ENCODE measurements around the gene CYREN.
"Not testable (repeated sequence)": the region's sequence is repeated elsewhere in the genome, so short reads cannot be mapped to it uniquely, and the experiment has no call there.

Gene CYREN

GRCh38 chr7:135175931-135176330 is 5.4 kb upstream of the CYREN start:
- no peak for DNase-seq

- DNase-seq = no peak
These were observed 4.4 kb upstream of the CYREN start for GRCh38 chr7:135174941-135175340.

- DNase-seq = not testable (repeated sequence)
These were observed 3.4 kb upstream of the CYREN start for GRCh38 chr7:135173916-135174315.

GRCh38 chr7:135171581-135172291 is 1.2 kb upstream of the CYREN start:
- not testable (repeated sequence) for DNase-seq

- DNase-seq = not testable (repeated sequence)
These were observed 533 bp upstream of the CYREN start for GRCh38 chr7:135170998-135171481.

GRCh38 chr7:135169964-135170273 is 588 bp downstream of the CYREN start:
- DNase-seq = no peak

GRCh38 chr7:135169141-135169963 is 1.2 kb downstream of the CYREN start:
- peak; percentile 19 for DNase-seq

- no peak for DNase-seq
These were observed 1.9 kb downstream of the CYREN start for GRCh38 chr7:135168489-135169140.

- DNase-seq = no peak
These were observed 2.5 kb downstream of the CYREN start for GRCh38 chr7:135168001-135168400.

- no peak for DNase-seq
These were observed 3.1 kb downstream of the CYREN start for GRCh38 chr7:135167365-135167917.

- DNase-seq = no peak
These were observed 4.0 kb downstream of the CYREN start for GRCh38 chr7:135166338-135166990.

GRCh38 chr7:135165862-135166261 is 4.6 kb downstream of the CYREN start:
- no peak for DNase-seq

GRCh38 chr7:135164357-135165061 is 6.0 kb downstream of the CYREN start:
- DNase-seq = no peak

GRCh38 chr7:135162382-135163001 is 8.0 kb downstream of the CYREN start:
- no peak for DNase-seq

- DNase-seq = no peak
These were observed 8.8 kb downstream of the CYREN start for GRCh38 chr7:135161669-135162068.

GRCh38 chr7:135160858-135161653 is 9.5 kb downstream of the CYREN start:
- DNase-seq = no peak

- no peak for DNase-seq
These were observed 10.2 kb downstream of the CYREN start for GRCh38 chr7:135160098-135160857.

- no peak for DNase-seq
These were observed 11.0 kb downstream of the CYREN start for GRCh38 chr7:135159359-135160085.

- no peak for DNase-seq
These were observed 11.6 kb downstream of the CYREN start for GRCh38 chr7:135158874-135159273.
